GM12874 (cell line): ENCODE results near the gene CEACAM7.

Experiments
- CTCF ChIP-seq: IDR thresholded peaks from 2 replicates; pipeline ENCODE4 v1.5.1; 2011; ENCODE audit warnings: low read depth, mild to moderate bottlenecking, control low read depth, low read length, moderate library complexity; ENCODE audit not compliant: insufficient read depth

The CEACAM7 gene

DNA sequence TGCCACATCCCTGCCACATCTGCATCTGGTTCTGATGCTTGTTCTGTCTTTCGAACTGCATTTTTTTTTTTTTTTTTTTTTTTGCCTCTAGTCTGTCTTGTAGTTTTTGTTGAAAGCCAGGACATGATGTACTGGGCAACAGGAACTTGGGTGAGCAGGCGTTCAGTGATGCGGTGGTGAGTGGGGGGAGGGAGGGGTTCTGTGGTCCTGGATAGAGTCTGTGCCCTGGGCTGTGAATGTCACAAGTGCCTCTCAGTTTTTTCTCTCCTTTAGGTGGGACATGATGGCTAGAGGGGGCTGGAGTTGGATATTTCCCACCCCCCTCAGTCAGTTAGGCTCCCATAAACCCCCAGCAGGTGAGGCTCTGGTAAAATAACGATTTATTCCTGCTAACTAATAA lies 64.7 kb downstream of the CEACAM7 start:
- no peak for TF ChIP-seq CTCF
